Putamen (tissue), 1 donor: ENCODE data around the gene TRAPPC6A.

Experiments used
- DNase-seq: peaks from one replicate; pipeline ENCODE4 v3.0.0-alpha.2; 2016; ENCODE audit warnings: low spot score

Gene TRAPPC6A

DNA sequence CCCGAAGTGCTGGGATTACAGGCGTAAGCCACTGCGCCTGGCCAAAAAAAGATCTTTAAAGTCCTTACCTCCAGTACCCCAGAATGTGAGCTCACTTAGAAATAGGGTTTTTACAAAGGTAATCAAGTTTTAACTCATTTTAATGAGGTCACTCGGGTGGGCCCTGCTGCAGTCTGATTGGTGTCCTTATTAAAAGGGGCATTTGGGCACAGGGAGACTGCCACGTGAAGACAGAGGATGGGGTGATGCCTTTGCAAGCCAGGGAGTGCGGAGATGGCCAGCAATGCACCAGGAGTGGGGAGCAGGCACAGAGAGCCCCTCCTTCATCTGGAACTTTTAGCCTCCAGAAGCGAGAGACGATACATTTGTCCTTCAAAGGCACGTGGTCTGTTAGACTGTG lies 28.9 kb downstream of the TRAPPC6A start:
- no peak for DNase-seq

DNA sequence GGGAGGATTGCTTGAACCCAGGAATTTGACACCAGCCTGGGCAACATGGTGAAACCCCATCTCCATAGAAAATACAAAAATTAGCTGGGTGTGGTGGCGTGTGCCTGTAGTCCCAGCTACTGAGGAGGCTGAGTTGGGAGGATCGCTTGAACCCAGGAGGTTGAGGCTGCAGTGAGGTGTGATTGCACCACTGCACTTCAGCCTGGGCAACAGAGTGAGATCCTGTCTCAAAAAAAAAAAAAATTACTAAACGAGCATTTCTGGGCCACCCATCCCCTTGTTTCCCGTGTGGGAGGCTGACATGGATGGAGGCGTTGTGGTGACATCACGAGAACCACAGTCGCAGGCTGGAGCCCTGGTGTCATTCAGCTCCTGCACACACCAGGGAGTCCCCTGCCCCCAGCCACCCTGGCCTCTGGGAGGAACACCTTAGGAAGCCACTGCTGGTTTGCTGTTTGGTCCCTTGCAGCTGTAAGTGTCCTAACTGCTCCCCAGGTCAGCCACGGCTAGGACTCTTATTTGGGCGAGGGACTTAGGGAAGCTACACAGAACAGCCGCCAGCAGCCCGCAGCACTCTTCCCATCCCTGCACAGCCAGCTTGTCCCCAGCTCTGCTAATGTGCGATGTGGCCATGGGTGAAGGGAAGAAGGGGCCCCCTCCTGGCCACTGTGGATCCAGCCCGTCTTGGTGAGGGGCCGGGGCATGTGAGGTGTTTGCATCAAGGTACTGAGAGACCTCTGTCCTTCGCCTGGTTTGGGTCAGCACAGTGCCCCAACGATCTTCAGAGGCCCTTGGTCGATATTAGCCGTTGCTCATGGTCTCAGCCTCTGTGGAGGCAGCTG lies 30.0 kb downstream of the TRAPPC6A start:
- no peak for DNase-seq

- no peak for DNase-seq
These were observed 31.3 kb downstream of the TRAPPC6A start for GRCh38 chr19:45146741-45147205.

DNA sequence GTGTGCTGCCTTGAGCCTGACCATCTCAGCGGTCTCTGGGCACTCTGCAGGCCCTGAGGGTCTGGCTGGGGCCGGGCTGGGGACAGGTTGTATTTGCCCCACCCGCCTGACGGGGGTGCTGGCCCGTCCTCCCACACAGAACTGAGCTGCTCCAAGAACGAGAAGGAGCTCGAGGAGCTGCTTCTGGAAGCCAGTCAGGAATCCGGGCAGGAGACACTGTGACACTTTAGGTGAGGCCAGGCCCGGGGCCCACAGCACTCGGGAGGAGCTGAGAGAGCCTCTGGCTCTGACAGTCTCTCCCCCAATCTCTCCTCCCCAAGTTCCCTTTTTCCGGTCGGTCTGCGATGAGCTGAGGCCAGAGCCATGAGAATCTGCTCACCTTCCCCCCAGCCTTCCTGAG lies 31.8 kb downstream of the TRAPPC6A start:
- DNase-seq = no peak

DNA sequence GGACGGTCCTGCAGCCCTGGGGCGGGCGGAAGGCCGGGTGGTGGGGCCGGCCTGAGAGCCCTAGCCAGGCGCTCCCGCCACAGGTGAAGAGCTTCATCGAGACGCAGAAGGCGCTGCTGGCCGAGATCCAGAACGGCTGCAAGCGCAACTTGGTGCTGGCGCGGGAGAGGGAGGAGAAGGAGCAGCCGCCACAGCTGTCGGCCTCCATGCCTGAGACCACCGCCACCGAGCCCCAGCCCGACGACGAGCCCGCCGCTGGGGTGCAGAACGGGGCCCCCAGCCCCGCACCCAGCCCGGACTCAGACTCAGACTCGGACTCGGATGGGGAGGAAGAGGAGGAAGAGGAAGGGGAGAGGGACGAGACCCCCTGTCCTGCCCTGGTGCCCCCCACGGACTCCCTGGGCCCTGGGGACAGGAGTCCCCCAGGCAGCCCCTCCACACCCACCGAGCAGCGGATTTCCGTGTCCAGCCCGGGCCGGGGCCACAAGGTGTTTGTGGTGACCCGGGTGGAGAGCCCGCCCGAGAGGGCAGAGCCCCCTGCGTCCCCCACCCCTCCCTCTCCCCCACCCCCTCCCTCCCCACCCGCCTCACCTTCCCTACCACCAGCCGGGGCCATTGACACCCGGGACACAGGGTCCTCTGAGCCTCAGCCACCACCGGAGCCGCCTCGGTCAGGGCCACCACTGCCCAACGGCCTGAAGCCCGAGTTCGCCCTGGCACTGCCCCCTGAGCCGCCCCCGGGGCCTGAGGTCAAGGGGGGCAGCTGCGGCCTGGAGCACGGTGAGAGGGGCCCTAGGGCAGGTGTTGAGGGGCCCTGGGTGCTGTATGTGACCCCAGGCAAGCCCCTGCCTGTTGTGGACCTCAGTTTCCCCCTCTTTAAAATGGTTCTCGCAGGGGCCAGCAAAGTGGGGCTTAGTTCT lies 32.5 kb downstream of the TRAPPC6A start:
- DNase-seq = no peak

- DNase-seq = no peak
These were observed 33.4 kb downstream of the TRAPPC6A start for GRCh38 chr19:45144431-45145269.

GRCh38 chr19:45142726-45143110 lies 35.3 kb downstream of the TRAPPC6A start:
- no peak for DNase-seq

GRCh38 chr19:45142016-45142725 lies 35.9 kb downstream of the TRAPPC6A start:
- DNase-seq = no peak

DNA sequence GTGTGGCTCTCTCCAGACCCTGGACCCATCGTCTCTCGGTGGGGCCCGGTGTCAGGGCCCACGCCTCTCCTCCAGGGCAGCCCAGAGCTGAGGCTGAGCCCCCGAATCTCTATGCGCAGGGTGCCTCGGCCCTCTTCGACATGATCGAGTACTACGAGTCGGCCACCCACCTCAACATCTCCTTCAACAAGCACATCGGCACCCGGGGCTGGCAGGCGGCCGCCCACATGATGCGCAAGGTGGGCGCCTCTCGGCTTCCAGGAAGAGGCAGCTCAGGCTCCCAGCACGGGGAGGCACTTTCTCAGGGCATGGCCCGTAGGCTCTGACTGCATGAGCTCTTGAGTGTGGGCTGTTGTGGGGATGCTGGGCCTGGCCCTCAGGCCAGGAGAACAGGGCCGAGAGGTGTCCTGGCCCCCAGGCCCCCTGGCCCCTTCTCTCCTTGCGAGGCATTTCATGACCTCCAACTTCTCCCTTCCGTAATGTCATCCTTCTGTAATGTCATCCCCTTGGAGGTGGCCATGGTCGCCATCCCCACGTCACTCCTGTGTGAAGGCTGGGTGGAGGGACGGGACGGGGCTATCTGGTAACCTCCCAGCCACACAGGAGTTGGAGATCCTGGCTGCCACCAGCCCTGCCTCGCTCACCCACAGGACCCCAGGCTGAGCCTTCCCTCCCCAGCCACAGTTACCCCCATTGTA lies 36.7 kb downstream of the TRAPPC6A start:
- peak; percentile 63 for DNase-seq

GRCh38 chr19:45140533-45140932 lies 37.5 kb downstream of the TRAPPC6A start:
- DNase-seq = no peak

- no peak for DNase-seq
These were observed 37.9 kb downstream of the TRAPPC6A start for GRCh38 chr19:45140144-45140503.

DNA sequence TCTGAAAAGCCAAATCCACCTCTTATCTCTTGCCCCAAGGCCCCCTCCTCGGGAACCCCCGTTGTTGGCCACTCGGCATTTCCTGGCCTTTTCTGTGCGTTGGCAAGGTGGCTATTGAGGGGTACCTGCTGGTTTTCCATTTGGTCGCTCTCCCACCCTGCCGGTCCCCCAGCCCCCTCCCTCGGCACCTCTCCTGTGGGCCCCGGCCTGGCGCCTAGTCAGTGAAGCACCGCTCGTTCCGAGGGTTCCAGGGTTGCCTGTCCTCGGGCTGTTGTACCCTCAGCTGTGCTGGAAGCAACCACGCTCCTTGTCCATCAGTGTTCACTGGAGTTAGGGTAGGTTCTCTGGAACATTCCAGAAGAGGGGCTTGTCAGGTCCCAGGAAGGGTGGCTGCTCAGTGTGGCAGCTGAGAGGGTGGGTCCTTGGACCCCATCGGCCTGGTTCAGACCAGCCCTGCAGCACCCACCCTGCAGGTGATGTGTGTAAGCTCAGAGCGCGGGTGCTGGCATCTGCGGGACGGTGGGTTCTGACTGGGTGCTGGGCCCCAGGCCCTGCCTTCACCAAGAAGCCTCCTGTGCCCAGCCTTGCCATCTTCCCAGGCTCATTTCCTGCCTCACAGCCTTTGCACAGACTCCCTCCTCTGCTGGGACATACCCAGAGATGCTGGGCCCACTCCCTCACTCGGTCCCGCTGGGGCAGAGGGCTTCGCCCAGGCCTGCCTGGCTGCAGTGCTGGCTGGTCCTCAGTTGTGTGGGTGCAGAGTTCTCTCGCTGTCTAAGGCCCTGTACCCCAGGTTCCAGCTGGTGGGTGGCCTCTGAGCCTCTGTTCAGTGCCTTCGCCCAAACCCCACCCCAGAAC lies 38.5 kb downstream of the TRAPPC6A start:
- DNase-seq = no peak

GRCh38 chr19:45138303-45138751 lies 39.7 kb downstream of the TRAPPC6A start:
- peak; percentile 26 for DNase-seq

DNA sequence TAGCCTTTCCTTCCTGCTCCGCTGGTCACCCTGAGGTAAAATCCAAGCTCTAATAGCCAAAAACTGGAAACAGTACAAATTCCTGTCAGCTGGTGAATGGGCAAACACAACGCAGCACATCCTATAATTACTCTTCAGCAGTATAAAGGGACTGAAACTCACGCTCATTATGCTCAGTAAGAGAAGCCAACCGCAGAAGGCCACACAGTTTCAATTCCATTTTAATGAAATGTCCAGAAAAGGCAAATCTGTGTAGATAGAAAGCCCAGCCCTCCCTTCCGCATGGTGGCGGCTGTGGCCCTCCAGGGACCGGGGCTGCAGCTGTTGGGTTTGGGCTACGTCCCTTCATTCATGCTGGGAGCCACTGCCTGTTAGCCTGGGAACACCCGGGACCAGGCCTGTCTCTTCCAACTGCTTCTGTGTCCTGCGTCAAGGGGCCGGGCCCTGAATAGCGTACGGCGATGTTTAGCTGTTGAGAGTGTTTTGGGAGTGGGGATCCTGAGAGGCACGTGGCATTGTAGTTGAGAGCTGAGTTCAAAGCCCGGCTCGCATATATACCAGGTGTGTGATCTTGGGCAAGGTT lies 40.8 kb downstream of the TRAPPC6A start:
- DNase-seq = peak; percentile 39

GRCh38 chr19:45136507-45137178 lies 41.4 kb downstream of the TRAPPC6A start:
- DNase-seq = no peak

DNA sequence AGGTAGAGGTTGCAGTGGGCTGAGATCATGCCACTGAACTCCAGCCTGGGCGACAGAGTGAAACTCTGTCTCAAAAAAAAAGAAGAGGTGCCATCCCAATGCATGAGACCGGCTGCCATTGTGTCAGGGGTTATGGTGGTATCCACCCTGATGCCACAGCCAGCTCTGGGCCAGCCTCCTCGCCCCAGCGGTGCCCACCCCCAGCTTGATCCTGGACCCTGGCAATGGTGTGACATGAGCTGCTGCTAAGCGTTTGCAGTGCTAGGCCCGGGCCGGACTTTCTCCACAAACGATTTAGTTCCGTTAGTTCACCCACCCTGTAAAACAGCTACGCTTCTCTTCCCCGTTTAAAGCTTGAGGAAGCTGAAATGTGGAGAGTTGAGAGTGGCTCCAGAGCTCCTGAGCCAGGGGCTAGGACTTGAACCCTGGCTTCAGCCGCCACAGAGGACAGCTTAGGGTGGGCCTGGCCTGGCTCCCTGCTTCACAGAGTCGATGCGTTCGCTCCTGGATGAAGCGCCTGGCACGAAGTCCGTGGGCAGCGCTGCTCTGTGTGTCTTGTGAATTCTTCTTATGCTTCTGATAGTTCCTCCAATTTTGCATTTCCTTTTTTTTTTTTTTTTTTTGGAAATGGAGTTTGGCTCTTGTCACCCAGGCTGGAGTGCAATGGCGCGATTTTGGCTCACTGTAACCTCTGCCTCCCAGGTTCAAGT lies 42.7 kb downstream of the TRAPPC6A start:
- DNase-seq = no peak

DNA sequence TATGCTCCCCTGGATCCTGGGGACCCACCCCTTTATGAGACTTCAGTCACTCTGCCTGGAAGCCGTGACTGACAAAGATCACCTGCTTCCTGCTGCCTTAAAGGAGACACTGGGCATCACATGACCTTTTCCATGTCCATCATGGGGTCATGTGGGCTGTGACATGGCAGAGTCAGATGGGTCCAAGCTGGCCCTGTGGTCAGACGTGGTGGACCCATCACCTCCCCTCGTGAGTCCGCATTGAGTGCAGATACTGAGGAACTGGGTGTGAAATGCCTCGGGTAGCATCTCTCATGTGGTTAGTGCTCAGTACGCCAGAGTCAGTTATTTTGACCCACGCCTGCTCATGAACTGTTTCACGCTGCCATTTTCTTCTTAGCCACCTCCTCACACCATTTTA lies 44.4 kb downstream of the TRAPPC6A start:
- no peak for DNase-seq
